Panc1 (cell line): ENCODE data around the gene PFN1. TPM values are rescaled to one million over a fixed set of nuclear protein-coding genes. Genes with fewer than 3 reads are reported as not detected.
A peak's percentile ranks its signal among the peaks of the same experiment; 100 is the strongest.

Source experiments
- ATAC-seq: fragments of 200-7000 bp; cut with Tn5 transposase; 2 replicates; pipeline ENCODE4 v1.9.1; 2020; ENCODE audit warnings: mild to moderate bottlenecking, moderate library complexity
- BruUV-seq: library from RNA; stranded (reverse); fragments of 400-500 nt; replicated peaks from 2 replicates; lab custom pipeline; 2021; lab: Mats Ljungman, UMichigan
- CTCF ChIA-PET: fragments of 300-600 bp; sonication (Branson Sonifier 250); formaldehyde crosslinking; loops from one replicate; lab custom pipeline; 2022; ENCODE audit warnings: antibody characterized with exemption; lab: Charles Lee
- POLR2A ChIA-PET: fragments of 300-600 bp; sonication (Branson Sonifier 250); formaldehyde crosslinking; loops from one replicate; lab custom pipeline; 2022; ENCODE audit warnings: antibody characterized with exemption; lab: Charles Lee
- DNase-seq: peaks from one replicate; pipeline ENCODE4 v3.0.0-alpha.2; 2010; ENCODE audit warnings: low read depth, low spot score
- H3K27ac ChIP-seq: 2 replicates; pipeline ENCODE4 v1.5.1; 2011; ENCODE audit warnings: mild to moderate bottlenecking, low read length, inconsistent platforms
- H3K27me3 ChIP-seq: fragments of 200-500 bp; sonication (Bioruptor generic); 2 replicates; pipeline ENCODE4 v1.6.0; 2014; ENCODE audit warnings: low read length, inconsistent platforms; ENCODE audit not compliant: control insufficient read depth, insufficient read depth
- H3K36me3 ChIP-seq: fragments of 200-500 bp; sonication (Bioruptor generic); 2 replicates; pipeline ENCODE4 v1.5.1; 2014; ENCODE audit warnings: inconsistent platforms, mild to moderate bottlenecking, low read length, moderate library complexity; ENCODE audit not compliant: control insufficient read depth, insufficient read depth
- H3K4me1 ChIP-seq: 2 replicates; pipeline ENCODE4 v1.5.1; 2011; ENCODE audit warnings: inconsistent platforms, mild to moderate bottlenecking, low read length, moderate library complexity; ENCODE audit not compliant: control insufficient read depth, insufficient read depth
- H3K4me3 ChIP-seq, 2 experiments: 2 replicates each; pipeline ENCODE4 v1.5.1; 2011 to 2012; ENCODE audit warnings: low read depth in 2 of 2, low read length in 2 of 2, mild to moderate bottlenecking in 2 of 2, inconsistent platforms in 1 of 2, moderate library complexity in 1 of 2
- H3K9me3 ChIP-seq: fragments of 200-500 bp; sonication (Bioruptor generic); 2 replicates; pipeline ENCODE4 v1.5.1; 2014; ENCODE audit warnings: low read depth, mild to moderate bottlenecking, inconsistent platforms, low read length, moderate library complexity; ENCODE audit not compliant: control insufficient read depth, insufficient read depth
- POLR2AphosphoS5 ChIP-seq: IDR thresholded peaks from 2 replicates; pipeline ENCODE4 v1.6.1; 2012; ENCODE audit warnings: mild to moderate bottlenecking, low read depth, low read length, moderate library complexity
- SIN3A ChIP-seq: IDR thresholded peaks from 2 replicates; pipeline ENCODE4 v1.6.1; 2012; ENCODE audit warnings: low read depth, mild to moderate bottlenecking, low read length, moderate library complexity, borderline replicate concordance; ENCODE audit not compliant: insufficient read depth
- TCF7L2 ChIP-seq: IDR thresholded peaks from 2 replicates; pipeline ENCODE4 v1.6.1; 2011; ENCODE audit warnings: mild to moderate bottlenecking, low read depth, low read length, inconsistent platforms
- in situ Hi-C: cut with HindIII; loops from 2 replicates; pipeline ENCODE4 v1.10.0; 2016; ENCODE audit warnings: low sequenced_read_pairs, low pct_unique_long_range_greater_than_20kb
- intact Hi-C: fragments of 100-400 bp; cut with micrococcal nuclease; formaldehyde crosslinking; loops from one replicate; pipeline ENCODE4 v1.10.0; 2022; ENCODE audit not compliant: unreplicated experiment
- total RNA-seq: library from RNA; stranded (reverse); gene quantifications from one replicate; pipeline ENCODE4 v1.2.1, GENCODE V29; 2021; ENCODE audit not compliant: unreplicated experiment
- TF ChIP-seq, protein P1 (sequence below): fragments of 450-650 bp; IDR thresholded peaks from 2 replicates; pipeline ENCODE4 v1.5.1; 2017; ENCODE audit warnings: mild to moderate bottlenecking
- TF ChIP-seq, protein P2 (sequence below), 2 experiments: IDR thresholded peaks; 2 replicates each; pipeline ENCODE4 v1.6.1; 2011 to 2012; ENCODE audit warnings: low read depth in 2 of 2, control low read depth in 1 of 2, low read length in 1 of 2, mild to moderate bottlenecking in 1 of 2, moderate library complexity in 1 of 2; ENCODE audit not compliant: insufficient read depth in 1 of 2

Gene PFN1
- total RNA-seq, 1 experiment from 2014 or later = 1,074 TPM

DNA sequence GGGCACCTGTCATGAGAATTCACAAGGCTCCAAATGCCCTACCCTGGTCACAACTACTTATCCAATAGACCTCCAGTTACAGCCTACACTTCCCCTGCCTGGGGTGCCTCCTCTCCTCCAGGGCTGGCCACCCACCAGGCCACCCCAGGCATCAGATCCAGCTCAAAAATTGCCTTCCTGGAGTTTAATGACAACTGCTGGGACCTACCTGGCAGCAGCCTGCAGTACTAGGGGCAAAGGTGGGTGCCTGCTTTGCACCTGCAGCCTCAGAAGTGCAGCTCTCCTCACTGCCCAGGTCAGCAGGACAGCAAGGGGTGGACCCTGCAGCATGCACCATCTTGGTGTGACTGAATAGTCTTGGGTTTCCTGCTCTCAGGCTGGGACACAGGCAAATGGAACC lies 12.7 kb downstream of the PFN1 start:
- intact Hi-C loops (no loop called here), in situ Hi-C loops (no loop called here)
- POLR2A ChIA-PET = interaction anchor here (0.8 kb wide), 1 partner anchor 41 kb away, joined by 3 read pairs; no protein-coding TSS in a partner anchor

DNA sequence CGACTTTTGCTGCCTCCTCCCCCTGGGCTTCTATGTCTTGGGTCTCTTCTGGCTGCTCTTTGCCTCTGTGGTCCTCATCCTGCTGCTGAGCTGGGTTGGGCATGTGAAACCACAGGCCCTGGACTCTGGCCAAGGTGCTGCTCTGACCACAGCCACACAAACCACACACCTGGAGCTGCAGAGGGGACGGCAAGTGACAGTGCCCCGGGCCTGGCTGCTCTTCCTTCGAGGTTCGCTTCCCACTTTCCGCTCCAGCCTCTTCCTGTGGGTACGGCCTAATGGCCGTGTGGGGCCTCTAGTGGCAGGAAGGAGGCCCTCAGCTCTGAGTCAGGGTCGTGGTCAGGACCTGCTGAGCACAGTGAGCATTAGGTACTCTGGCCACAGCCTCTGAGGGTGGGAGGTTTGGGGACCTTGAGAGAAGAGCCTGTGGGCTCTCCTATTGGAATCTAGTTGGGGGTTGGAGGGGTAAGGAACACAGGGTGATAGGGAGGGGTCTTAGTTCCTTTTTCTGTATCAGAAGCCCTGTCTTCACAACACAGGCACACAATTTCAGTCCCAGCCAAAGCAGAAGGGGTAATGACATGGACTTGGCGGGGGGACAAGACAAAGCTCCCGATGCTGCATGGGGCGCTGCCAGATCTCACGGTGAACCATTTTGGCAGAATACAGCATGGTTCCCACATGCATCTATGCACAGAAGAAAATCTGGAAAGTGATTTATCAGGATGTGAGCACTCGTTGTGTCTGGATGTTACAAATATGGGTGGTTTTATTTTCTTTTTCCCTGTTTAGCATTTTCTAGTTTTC lies 14.0 kb downstream of the PFN1 start:
- ATAC-seq (peak; percentile 64), DNase-seq (no peak)
- Histone ChIP-seq H3K27ac (no peak overlapping the region), H3K27me3 (no peaks in the 10 kb centered on the region), H3K4me1 (peaks cover 8% of the 10 kb centered on the region), H3K4me3 (no peak overlapping the region), H3K9me3 (no peaks in the 10 kb centered on the region), H3K36me3 (peaks cover 3% of the 10 kb centered on the region; the same call in 1 of the 2 replicates)
- POLR2A ChIA-PET = interaction anchor here (0.6 kb wide), 1 partner anchor 346 kb away, joined by 4 read pairs; no protein-coding TSS in a partner anchor
- in situ Hi-C loops = no loop called here
- CTCF ChIA-PET = no interaction called here
- BruUV-seq = no TSS peak
- no peak for TF ChIP-seq TCF7L2
- TF ChIP-seq, protein P1, sequence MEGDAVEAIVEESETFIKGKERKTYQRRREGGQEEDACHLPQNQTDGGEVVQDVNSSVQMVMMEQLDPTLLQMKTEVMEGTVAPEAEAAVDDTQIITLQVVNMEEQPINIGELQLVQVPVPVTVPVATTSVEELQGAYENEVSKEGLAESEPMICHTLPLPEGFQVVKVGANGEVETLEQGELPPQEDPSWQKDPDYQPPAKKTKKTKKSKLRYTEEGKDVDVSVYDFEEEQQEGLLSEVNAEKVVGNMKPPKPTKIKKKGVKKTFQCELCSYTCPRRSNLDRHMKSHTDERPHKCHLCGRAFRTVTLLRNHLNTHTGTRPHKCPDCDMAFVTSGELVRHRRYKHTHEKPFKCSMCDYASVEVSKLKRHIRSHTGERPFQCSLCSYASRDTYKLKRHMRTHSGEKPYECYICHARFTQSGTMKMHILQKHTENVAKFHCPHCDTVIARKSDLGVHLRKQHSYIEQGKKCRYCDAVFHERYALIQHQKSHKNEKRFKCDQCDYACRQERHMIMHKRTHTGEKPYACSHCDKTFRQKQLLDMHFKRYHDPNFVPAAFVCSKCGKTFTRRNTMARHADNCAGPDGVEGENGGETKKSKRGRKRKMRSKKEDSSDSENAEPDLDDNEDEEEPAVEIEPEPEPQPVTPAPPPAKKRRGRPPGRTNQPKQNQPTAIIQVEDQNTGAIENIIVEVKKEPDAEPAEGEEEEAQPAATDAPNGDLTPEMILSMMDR = no peak; the same call in 1 of the 2 replicates
- TF ChIP-seq, protein P2, sequence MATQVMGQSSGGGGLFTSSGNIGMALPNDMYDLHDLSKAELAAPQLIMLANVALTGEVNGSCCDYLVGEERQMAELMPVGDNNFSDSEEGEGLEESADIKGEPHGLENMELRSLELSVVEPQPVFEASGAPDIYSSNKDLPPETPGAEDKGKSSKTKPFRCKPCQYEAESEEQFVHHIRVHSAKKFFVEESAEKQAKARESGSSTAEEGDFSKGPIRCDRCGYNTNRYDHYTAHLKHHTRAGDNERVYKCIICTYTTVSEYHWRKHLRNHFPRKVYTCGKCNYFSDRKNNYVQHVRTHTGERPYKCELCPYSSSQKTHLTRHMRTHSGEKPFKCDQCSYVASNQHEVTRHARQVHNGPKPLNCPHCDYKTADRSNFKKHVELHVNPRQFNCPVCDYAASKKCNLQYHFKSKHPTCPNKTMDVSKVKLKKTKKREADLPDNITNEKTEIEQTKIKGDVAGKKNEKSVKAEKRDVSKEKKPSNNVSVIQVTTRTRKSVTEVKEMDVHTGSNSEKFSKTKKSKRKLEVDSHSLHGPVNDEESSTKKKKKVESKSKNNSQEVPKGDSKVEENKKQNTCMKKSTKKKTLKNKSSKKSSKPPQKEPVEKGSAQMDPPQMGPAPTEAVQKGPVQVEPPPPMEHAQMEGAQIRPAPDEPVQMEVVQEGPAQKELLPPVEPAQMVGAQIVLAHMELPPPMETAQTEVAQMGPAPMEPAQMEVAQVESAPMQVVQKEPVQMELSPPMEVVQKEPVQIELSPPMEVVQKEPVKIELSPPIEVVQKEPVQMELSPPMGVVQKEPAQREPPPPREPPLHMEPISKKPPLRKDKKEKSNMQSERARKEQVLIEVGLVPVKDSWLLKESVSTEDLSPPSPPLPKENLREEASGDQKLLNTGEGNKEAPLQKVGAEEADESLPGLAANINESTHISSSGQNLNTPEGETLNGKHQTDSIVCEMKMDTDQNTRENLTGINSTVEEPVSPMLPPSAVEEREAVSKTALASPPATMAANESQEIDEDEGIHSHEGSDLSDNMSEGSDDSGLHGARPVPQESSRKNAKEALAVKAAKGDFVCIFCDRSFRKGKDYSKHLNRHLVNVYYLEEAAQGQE (IDR thresholded peaks at IDR 0.05; ENCODE audit: insufficient read depth in 1 of 2, low read depth in 2 of 2, low read length in 1 of 2) = no peak
- no peak for TF ChIP-seq POLR2AphosphoS5
- TF ChIP-seq SIN3A = no peak
- intact Hi-C loops = no loop called here

More for the DNA sequence above, 12.7 kb downstream of the PFN1 start:
- H3K36me3 ChIP-seq = peaks cover 5% of the 10 kb centered on the region; the same call in 1 of the 2 replicates
- ATAC-seq (no peak), DNase-seq (no peak)
- H3K27me3 ChIP-seq = no peaks in the 10 kb centered on the region
- no TSS peak for BruUV-seq
- H3K4me3 ChIP-seq = no peak overlapping the region
- CTCF ChIA-PET = interaction anchor here (0.6 kb wide), 1 partner anchor 27 kb away, joined by 3 read pairs; no protein-coding TSS in a partner anchor
- no peak overlapping the region for H3K27ac ChIP-seq
- TF ChIP-seq TCF7L2 = no peak
- no peak for TF ChIP-seq SIN3A
- TF ChIP-seq, protein P1 = no peak
- no peaks in the 10 kb centered on the region for H3K9me3 ChIP-seq
- H3K4me1 ChIP-seq = peaks cover 8% of the 10 kb centered on the region
